Measurements from ENCODE around the gene GLT6D1. TPM values are rescaled to one million over a fixed set of nuclear protein-coding genes. Genes with fewer than 3 reads are reported as not detected.

The GLT6D1 gene
- total RNA-seq, 1 experiment from 2014 or later = not detected

DNA sequence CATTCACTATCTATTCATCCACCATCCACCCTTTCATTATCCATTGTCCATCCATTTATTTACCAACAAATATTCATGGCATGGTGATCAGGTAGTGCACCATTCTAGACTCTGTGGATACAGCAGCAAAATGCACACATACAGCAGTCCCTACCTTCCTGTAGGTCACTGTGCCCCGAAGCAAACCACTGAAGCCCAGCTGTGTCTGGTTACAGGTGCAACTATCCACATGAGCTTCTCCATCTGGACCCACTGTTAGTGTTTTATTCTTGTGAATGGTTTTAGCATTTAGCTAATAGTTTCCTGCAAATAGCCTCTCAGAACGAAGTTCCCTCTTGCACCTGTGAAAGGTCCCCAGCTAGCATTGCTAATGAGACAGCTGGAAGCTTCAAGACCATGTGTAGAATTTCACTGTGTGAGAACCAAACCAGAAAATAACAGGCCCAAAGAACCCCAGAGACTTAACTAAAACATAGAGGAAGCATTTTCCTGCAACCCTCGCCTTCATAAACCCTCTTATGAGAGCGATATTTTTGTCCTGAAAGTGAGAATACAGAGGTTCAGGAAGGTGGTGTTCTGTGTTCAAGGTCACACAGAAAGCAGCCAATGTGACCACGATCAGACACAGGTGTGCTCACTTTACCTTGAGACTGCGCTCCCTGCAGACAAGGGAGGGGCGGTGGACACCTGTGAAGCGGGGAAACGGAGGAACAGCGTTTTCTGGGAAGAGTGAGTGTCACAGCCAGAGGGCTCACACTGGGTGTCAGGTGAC, 59.3 kb downstream of the GLT6D1 start:
- Histone ChIP-seq H3K36me3 (ENCODE audit: control insufficient read depth, insufficient read depth, low read length) (no peaks in the 10 kb centered on the region), H3K4me1 (ENCODE audit: control insufficient read depth, insufficient read depth, low read length) (no peaks in the 10 kb centered on the region), H3K4me3 (ENCODE audit: low read depth in 2 of 2, low read length in 2 of 2) (no peak overlapping the region), H3K27me3 (ENCODE audit: control insufficient read depth, insufficient read depth, low read length) (no peaks in the 10 kb centered on the region), H3K27ac (ENCODE audit: low read length) (no peak overlapping the region), H3K9me3 (ENCODE audit: control insufficient read depth, insufficient read depth, low read depth, low read length) (no peaks in the 10 kb centered on the region)
- ChIA-PET POLR2A (no interaction called here), CTCF (no interaction called here)
- intact Hi-C loops (cut with micrococcal nuclease; ENCODE audit: unreplicated experiment) (no loop called here), in situ Hi-C loops (cut with HindIII; ENCODE audit: low pct_unique_long_range_greater_than_20kb, low sequenced_read_pairs) (no loop called here)
- no TSS peak for BruUV-seq (replicated peaks)
- no peak for DNase-seq (ENCODE audit: low read depth, low spot score)
- TF ChIP-seq POLR2AphosphoS5 (IDR thresholded peaks at IDR 0.05; ENCODE audit: low read depth, low read length) = no peak
- TF ChIP-seq TCF7L2 (IDR thresholded peaks at IDR 0.05; ENCODE audit: low read depth, low read length) = no peak
- TF ChIP-seq, protein P1, sequence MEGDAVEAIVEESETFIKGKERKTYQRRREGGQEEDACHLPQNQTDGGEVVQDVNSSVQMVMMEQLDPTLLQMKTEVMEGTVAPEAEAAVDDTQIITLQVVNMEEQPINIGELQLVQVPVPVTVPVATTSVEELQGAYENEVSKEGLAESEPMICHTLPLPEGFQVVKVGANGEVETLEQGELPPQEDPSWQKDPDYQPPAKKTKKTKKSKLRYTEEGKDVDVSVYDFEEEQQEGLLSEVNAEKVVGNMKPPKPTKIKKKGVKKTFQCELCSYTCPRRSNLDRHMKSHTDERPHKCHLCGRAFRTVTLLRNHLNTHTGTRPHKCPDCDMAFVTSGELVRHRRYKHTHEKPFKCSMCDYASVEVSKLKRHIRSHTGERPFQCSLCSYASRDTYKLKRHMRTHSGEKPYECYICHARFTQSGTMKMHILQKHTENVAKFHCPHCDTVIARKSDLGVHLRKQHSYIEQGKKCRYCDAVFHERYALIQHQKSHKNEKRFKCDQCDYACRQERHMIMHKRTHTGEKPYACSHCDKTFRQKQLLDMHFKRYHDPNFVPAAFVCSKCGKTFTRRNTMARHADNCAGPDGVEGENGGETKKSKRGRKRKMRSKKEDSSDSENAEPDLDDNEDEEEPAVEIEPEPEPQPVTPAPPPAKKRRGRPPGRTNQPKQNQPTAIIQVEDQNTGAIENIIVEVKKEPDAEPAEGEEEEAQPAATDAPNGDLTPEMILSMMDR (IDR thresholded peaks at IDR 0.05) = no peak
- no peak for TF ChIP-seq SIN3A (IDR thresholded peaks at IDR 0.05; ENCODE audit: borderline replicate concordance, insufficient read depth, low read depth, low read length)
- TF ChIP-seq, protein P2, sequence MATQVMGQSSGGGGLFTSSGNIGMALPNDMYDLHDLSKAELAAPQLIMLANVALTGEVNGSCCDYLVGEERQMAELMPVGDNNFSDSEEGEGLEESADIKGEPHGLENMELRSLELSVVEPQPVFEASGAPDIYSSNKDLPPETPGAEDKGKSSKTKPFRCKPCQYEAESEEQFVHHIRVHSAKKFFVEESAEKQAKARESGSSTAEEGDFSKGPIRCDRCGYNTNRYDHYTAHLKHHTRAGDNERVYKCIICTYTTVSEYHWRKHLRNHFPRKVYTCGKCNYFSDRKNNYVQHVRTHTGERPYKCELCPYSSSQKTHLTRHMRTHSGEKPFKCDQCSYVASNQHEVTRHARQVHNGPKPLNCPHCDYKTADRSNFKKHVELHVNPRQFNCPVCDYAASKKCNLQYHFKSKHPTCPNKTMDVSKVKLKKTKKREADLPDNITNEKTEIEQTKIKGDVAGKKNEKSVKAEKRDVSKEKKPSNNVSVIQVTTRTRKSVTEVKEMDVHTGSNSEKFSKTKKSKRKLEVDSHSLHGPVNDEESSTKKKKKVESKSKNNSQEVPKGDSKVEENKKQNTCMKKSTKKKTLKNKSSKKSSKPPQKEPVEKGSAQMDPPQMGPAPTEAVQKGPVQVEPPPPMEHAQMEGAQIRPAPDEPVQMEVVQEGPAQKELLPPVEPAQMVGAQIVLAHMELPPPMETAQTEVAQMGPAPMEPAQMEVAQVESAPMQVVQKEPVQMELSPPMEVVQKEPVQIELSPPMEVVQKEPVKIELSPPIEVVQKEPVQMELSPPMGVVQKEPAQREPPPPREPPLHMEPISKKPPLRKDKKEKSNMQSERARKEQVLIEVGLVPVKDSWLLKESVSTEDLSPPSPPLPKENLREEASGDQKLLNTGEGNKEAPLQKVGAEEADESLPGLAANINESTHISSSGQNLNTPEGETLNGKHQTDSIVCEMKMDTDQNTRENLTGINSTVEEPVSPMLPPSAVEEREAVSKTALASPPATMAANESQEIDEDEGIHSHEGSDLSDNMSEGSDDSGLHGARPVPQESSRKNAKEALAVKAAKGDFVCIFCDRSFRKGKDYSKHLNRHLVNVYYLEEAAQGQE (IDR thresholded peaks at IDR 0.05; ENCODE audit: insufficient read depth in 1 of 2, low read depth in 2 of 2, low read length in 1 of 2) = no peak
- ATAC-seq = no peak

DNA sequence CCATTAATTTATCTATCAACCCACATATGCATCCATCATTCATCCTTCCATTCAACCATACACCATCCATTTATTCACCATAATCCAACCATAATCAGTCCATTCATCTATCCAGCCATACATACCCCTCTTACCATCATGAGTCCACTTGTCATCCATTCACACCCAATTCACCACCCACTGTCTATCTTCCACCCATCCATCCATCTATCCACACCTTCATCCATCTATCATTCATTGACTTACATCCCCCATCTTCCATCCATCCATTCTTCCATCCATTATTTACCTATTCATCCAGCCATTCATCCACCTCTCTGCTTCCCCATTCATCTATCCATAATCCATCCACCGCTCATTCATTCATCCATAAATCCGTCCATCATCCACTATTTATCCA, 60.0 kb downstream of the GLT6D1 start:
- H3K9me3 ChIP-seq (ENCODE audit: control insufficient read depth, insufficient read depth, low read depth, low read length) = no peaks in the 10 kb centered on the region
- no peak overlapping the region for H3K4me3 ChIP-seq (ENCODE audit: low read depth in 2 of 2, low read length in 2 of 2)
- H3K27me3 ChIP-seq (ENCODE audit: control insufficient read depth, insufficient read depth, low read length) = no peaks in the 10 kb centered on the region
- ChIA-PET POLR2A (no interaction called here), CTCF (no interaction called here)
- intact Hi-C loops (cut with micrococcal nuclease; ENCODE audit: unreplicated experiment) (no loop called here), in situ Hi-C loops (cut with HindIII; ENCODE audit: low pct_unique_long_range_greater_than_20kb, low sequenced_read_pairs) (no loop called here)
- BruUV-seq (replicated peaks) = no TSS peak
- H3K36me3 ChIP-seq (ENCODE audit: control insufficient read depth, insufficient read depth, low read length) = no peaks in the 10 kb centered on the region
- no peak overlapping the region for H3K27ac ChIP-seq (ENCODE audit: low read length)
- no peak for ATAC-seq
- DNase-seq (ENCODE audit: low read depth, low spot score) = no peak
- TF ChIP-seq POLR2AphosphoS5 (IDR thresholded peaks at IDR 0.05; ENCODE audit: low read depth, low read length) = no peak
- no peak for TF ChIP-seq SIN3A (IDR thresholded peaks at IDR 0.05; ENCODE audit: borderline replicate concordance, insufficient read depth, low read depth, low read length)
- TF ChIP-seq, protein P2 (IDR thresholded peaks at IDR 0.05; ENCODE audit: insufficient read depth in 1 of 2, low read depth in 2 of 2, low read length in 1 of 2) = no peak
- TF ChIP-seq, protein P1 (IDR thresholded peaks at IDR 0.05) = no peak
- no peak for TF ChIP-seq TCF7L2 (IDR thresholded peaks at IDR 0.05; ENCODE audit: low read depth, low read length)
- no peaks in the 10 kb centered on the region for H3K4me1 ChIP-seq (ENCODE audit: control insufficient read depth, insufficient read depth, low read length)
